GM18909 (cell line): Measurements from ENCODE around the gene SLC9A3.

Experiments
- ATAC-seq: cut with Tn5 transposase; IDR thresholded peaks from one replicate; pipeline ENCODE4 v1.9.1; 2021; ENCODE audit warnings: mild to moderate bottlenecking; ENCODE audit not compliant: unreplicated experiment, poor library complexity

SLC9A3 gene

DNA sequence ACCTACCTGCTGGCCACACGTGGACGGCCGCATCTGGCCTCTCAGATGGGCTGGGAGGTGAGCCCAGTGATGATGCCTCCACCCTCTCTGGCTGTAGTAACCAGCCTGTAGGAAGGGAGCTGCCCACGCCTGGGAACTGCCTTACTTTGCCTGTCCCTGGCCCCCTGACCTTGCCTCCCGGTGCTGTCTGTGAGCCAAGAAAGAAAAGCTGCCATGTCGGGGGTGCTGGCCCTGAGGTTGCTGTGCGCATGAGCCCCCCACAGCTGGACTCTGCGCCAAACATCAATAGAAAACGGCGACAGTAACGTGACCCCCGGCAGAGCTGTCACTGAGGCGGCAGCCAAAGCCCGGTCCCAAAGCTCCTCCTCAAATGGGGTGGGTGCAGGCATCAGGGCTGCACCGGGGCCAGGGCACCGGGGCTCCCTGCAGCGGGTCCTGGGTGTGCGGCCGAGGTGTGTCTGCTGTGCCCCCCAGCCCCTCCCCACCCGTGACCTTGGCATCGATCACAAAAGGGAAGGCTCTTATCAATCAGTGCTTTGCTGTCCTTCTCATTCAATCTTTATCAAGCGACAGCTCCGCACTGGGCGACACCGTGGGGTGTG lies 15.3 kb upstream of the SLC9A3 start:
- ATAC-seq, result no peak

DNA sequence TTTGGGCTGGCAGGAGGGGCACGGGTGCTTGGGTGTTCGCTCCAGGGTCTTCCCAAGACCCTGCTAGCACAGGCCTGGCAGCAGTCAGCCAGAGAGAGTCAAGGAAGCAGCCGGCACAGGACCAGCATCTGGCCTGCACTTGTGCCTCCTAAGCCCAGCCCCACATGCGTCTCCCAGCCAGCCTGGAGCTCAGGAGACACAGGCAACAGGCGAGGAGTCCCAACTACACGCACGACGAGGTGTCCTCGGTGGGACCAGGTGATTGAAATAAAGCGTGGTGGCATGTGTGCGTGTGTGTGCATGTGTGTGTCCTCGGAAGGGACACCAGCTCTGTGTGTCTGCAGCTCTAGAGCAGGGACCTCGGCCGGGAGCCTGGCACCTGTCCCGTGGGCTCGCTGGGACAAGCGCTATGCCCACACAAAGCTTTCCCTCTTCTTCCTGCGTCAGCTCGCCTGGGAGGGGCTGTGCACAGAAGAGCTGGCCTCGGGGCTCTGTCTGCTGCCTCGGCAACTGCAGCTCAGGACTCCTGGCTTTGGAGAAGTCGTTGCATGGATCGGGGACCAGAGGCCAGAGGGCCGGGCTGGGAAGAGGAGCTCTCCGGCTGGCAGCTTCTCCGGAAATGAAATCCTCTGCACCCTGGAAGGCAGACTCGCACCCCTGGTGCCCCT lies 14.7 kb upstream of the SLC9A3 start:
- ATAC-seq, result no peak

DNA sequence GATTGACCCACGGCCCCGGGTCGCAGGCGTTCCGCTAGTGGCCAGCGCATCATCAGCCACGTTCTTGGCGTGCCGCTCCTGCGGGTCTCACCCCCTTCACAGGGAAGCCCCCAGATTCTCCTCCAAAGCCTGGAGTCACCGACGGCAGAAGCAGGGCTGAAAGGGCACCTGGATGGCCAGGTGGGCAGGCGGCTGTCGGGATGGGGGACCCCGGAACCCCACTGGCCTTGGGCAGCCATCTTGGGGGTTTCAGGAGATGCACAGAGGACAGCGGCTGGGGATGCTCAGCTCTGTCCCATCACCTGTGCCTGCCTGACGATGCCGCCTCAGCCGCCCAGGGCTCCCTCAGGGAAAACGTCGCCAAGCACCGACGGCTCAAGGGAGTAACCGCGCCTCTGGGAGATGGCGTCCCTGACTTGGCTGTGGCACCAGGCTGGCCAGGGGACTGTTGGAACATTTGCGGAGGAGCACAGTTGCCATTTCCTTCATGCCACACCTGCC lies 14.1 kb upstream of the SLC9A3 start:
- no peak for ATAC-seq

GRCh38 chr5:537621-538071 lies 13.4 kb upstream of the SLC9A3 start:
- no peak for ATAC-seq

DNA sequence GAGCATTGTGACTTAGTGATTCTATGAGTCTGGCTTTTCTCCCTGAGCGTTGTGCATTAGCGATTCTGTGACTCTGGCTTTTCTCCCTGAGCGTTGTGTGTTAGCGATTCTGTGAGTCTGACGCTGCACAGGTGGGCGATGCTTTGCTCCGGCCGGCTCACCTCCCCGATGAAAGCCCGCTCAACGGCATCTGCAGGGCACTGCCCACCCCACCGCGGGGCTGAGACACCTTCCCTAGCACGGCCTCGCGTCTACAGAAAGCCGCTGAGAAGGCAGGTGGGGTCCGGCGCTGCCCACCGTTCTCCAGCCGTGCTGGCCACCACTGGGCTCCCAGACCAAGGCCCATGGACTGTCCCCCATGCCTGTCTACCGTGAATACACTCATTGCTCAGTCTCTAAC lies 12.8 kb upstream of the SLC9A3 start:
- ATAC-seq, result no peak

- no peak for ATAC-seq
Observed at GRCh38 chr5:535846-536698, 11.8 kb upstream of the SLC9A3 start.

DNA sequence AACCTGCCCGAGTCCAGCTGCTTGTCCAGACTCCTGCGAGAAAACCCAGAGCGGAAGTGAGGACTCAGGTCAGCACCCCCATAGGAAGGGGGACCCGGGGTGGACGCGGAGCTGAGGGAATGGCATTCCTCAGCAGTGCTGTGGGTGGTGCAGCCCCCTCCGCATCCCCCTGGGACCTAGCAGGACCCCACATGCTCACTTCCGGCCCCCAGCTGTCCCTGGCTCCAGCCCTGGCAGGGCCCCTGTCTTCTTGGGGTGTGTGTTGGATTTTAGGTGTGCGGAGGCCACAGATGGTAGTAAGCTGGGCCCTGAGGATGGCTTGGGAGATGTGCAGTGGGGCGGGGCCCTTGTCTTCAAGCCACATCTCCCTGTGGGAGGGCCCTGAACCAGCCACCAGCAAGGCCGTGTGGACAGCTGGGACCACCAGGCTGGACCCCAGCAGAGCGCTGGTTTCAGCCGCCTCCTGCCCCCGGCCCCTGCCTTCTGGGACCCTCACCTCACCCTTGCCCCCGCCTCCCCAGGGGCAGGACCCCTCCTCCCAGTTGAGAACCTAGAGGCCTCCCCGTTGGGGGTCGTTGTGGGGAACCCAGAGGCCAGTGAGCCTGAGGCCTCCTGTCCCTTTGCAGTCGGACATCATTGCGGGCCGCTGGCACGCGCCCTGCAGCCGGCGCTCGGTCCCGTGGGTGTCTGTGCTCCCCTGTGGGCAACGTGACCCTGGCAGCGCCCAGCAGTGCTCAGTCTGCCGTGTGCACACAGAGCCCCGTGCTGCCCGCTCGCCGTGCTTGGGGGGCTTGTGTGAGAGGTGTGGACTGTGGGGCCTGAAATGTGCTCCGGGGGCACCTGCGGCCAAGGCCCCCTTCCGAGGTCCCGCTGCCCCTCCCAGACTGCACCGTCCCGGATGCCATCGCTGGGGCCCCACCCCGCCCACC lies 10.8 kb upstream of the SLC9A3 start:
- ATAC-seq, result no peak

DNA sequence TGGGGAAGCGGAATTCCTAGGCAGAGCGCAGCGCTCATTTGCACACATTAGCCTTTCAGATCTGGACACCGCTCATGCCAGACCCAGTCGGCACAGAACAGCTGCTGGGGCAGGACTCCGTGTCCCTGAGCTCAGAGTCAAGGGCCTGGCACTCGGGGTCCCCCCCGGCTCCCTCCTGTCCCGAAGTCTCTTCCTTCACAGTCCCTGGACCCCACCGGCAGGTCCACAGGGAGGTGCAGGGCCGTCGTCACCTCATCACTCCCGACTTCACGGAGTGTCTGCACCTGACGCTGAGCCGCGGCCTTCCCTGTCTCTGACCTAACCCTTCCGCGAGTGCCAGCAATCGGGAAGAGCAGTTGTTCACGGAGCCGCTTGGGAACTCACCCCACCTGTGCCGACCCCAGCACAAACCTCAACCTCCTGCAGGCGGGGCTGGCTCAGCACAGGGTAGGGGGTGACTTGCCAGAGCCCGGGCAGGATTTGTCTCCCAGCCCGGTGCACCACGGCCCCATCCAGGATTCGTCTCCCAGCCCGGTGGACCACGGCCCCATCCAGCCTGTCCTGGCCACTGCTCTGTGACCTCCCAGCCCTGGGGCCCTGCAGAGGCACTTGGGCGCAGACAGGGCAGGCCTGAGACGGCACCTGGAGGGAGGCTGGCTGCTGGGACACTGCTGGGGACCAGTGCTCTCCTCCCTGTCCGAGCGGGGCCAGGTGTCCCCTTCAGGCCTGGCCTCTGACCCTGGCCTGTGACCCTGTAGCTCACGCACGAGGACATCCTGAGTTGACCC lies 9.9 kb upstream of the SLC9A3 start:
- ATAC-seq, result no peak

GRCh38 chr5:533243-533954 lies 9.2 kb upstream of the SLC9A3 start:
- no peak for ATAC-seq

- no peak for ATAC-seq
Observed at GRCh38 chr5:532521-533242, 8.4 kb upstream of the SLC9A3 start.

GRCh38 chr5:531749-532315 lies 7.6 kb upstream of the SLC9A3 start:
- no peak for ATAC-seq

DNA sequence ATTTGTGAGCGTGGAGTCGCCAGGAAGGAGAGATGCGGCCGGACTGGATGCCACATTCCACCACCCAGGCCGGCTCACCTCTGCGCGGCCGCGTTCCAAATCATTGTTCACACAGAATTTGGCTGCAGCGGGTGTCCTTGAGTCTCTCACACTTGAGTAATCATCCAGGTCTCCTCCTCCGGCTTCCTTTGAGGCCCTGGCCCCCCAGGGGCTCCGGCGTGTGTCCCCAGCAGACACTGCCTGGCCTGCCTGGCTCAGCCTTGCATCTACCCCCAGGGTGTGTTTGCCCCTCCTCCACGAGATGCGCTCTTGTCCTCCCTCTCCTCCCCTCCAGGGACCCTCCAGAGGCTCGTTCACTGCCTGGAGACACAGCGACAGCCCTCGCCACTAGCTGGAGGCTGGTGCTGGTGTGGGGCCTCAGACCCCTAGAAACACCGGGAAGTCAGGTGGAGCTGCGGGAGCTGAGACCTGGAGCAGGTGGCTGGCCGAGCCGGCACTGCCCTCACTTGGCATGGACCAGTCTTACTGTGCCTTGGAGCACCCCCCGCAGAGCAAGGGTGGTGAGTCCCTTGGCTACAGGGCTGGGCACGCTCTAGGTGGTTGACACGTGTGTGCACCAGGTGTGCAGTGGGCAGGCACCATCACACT lies 7.0 kb upstream of the SLC9A3 start:
- no peak for ATAC-seq

GRCh38 chr5:530001-530955 lies 6.0 kb upstream of the SLC9A3 start:
- no peak for ATAC-seq

GRCh38 chr5:528629-529511 lies 4.6 kb upstream of the SLC9A3 start:
- no peak for ATAC-seq
